ENCODE data around the gene UXS1.

UXS1 gene

DNA sequence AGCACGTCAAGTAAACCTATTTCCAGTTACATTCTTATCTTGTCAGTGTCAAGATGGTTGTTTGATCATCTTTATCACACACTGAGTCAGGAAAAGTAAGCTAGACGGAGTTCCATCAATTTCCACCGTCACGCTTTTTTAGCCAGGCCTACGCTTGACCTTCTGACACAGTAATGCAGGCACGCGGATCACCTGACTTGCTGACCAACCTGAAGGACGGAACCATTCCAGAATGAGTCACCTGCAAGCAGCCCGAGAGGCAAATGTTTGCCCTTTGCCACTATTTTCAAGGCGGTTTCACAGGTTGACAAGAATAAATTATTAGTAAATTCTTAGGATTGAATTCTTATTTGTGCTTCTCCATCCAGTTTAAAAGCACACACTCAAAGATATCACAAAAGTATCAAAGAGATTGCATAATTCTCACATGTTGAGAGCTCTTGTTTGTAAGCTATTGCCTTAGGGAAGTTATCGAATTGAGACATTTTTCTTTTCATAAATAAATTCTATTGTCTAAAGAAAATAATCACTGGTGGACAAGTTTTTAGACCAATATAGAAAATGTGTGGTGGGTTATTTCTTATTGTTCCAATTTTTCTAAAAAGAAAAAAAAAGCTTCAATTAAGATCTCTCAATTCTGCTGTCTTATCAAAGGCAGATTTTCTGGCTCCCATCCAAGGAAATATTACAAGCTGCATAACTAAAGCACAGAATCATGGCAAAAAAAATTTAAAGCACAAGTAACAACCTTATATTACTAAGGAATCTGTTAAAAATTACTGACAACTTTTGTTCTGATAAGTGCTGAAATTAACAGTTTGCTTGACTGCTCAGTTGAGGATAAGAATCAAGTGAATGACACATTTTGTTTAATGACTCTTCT lies 31.9 kb downstream of the UXS1 start:
- in situ Hi-C loops (cut with MboI; ENCODE audit: low sequenced_read_pairs), result no loop called here

GRCh38 chr2:106161341-106161740 lies 32.8 kb downstream of the UXS1 start:
- in situ Hi-C loops (cut with MboI; ENCODE audit: low sequenced_read_pairs), result no loop called here

DNA sequence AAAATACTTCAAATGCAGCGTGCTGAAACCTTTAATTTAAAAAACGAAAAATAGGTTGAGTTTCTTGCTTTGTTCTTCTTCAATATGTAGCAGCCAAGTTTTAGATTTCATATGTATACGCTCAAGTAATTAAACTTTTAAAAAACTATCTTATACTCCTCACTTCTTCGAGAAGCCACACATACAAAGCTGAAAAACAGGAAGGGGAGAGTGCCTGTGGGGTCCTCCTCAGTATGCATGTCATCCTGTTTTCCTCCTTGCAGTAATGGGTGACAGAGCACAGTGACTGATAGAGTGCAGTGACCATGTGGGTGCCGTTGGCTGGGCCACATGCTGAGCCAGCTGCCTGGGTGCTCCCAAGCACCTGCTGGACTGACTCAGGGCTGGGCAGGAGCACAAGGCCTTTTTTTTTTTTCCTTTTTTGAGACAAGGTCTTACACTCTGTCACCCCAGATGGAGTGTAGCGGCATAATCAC lies 33.3 kb downstream of the UXS1 start:
- in situ Hi-C loops (cut with MboI; ENCODE audit: low sequenced_read_pairs), result no loop called here

- in situ Hi-C loops (cut with MboI; ENCODE audit: low sequenced_read_pairs), result no loop called here
Observed at GRCh38 chr2:106159866-106160785, 34.0 kb downstream of the UXS1 start.

DNA sequence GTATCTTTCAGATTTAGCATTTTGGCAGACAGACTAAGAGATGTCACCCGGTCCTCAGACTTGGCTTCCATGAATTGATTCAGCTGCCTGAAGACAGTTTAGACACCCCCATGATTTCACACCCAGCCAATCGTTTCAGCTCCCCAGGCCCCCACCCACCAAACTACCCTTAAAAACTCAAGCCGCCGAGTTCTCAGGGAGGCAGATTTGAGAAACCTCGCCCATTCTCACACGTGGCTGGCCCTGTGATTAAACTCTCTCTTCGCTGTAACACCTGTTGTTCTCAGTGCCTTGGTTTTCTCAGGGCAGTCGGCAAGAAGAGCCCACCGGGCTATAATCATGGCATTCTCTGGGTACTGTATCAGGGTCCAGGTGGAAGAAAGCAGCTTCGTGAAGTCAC lies 35.2 kb downstream of the UXS1 start:
- in situ Hi-C loops (cut with MboI; ENCODE audit: low sequenced_read_pairs), result no loop called here

- in situ Hi-C loops (cut with MboI; ENCODE audit: low sequenced_read_pairs), result no loop called here
Observed at GRCh38 chr2:106158131-106158530, 36.0 kb downstream of the UXS1 start.

DNA sequence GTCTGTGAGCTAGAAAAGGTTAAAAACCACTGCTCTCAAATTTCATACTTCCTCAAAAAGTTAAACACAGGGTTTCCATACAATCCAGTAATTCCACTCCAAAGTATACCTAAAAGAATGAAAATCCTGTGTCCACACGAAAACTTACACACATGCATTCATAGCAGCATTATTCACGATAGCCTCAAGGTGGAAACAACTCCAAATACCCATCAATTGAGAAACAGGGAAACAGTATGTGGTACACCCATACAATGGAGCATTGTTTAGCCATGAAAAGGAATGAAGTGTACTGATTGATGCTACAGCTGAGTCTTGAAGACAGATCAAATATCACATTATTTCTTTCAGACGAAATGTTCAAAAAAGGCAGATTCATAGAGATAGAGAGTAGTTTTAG lies 36.7 kb downstream of the UXS1 start:
- in situ Hi-C loops (cut with MboI; ENCODE audit: low sequenced_read_pairs), result no loop called here

DNA sequence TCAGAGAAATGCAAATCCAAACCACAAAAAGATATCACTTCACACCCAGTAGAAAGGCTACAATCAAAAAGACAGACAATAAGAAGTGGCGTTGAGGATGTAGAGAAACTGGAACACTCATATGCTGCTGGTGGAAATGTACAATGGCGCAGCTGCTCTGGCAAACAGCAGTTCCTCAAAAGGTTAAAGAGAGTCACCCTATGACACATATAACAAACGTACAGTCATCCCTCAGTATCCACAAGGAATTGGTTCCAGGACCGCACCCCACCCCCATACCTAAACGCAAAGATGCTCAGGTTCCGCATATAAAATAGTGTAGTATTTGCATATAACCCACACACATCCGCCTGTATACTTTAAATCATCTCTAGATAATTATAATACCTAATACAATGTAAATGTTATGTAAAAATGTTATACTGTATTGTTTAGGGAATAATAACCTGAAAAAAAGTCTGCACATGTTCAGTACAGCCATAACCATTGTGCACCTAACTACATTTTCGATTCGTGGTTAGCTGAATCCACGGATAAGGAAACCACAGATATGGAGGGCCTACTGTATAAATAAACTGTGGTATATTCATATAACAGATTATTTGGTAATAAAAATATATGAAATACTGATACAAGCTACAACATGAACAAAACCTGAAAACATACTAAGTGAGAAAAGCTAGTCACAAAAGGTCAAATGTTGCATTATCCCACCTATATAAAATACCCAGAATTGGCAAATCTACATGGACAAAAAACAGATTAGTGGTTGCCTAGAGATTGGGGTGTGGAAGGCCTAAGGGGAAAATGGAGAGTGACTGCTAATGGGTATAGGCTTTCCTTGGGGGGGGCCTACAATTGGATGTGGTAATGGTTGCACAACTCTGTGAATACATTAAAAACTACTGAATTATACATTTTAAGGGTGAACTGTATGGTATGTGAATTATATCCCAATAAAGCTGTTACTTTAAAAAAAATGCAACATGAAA lies 37.5 kb downstream of the UXS1 start:
- in situ Hi-C loops (cut with MboI; ENCODE audit: low sequenced_read_pairs), result no loop called here

DNA sequence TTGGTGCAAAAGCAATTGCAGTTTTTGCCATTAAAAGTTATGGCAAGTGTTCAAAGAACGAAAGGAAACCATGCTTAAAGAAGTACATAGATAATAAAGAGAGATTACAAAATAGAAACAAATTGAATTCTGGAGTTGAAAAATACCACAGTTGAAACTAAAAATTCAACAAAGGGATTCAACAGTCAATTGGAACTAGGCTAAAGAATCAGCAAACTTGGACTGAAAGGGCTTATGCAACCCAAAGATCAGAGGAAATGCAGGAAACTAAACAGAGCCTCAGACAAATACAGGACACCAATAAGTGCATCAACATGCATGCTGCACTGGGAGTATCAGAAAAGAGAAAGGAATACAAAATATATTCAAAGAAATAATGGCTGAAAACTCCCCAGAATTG lies 40.3 kb downstream of the UXS1 start:
- in situ Hi-C loops (cut with MboI; ENCODE audit: low sequenced_read_pairs), result no loop called here

DNA sequence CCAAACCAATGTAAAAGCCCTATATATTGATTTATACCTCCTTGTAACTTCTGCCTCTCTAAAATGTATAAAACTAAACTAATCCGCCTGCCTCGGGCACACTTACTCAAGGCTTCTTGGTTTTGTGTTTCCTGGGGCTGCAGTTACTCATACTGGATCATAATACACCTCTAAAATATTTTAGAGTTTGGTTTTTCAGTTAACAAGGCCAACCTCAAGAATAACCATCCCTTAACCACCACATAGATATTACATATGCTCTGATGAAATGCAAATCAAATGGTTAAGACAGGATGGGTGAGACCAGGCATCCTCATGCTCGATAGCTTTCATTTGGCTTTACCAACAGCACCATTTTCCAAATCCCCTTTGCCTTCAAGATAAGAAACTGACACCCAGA lies 46.4 kb downstream of the UXS1 start:
- in situ Hi-C loops (cut with MboI; ENCODE audit: low sequenced_read_pairs), result no loop called here

DNA sequence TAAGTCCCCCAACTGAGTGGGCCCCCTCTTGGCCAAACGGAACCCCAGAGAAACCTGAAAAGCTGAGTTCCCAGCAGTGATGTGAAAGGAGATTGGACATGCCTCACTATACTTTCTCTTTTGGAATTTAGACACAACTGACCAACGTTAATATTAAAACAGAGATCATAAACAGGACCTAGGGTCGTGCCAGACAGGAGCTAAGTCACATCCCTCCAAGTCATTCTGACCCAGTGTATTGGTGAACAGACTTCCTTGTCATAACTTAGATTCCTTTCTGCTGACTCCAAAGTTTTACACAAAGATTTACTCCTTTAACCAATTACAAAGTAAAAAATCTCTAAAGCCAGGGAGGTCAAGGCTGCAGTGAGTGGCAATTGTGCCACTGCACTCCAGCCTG lies 46.9 kb downstream of the UXS1 start:
- in situ Hi-C loops (cut with MboI; ENCODE audit: low sequenced_read_pairs), result no loop called here

- in situ Hi-C loops (cut with MboI; ENCODE audit: low sequenced_read_pairs), result no loop called here
Observed at GRCh38 chr2:106144621-106145331, 49.3 kb downstream of the UXS1 start.

- in situ Hi-C loops (cut with MboI; ENCODE audit: low sequenced_read_pairs), result no loop called here
Observed at GRCh38 chr2:106143495-106144215, 50.4 kb downstream of the UXS1 start.

DNA sequence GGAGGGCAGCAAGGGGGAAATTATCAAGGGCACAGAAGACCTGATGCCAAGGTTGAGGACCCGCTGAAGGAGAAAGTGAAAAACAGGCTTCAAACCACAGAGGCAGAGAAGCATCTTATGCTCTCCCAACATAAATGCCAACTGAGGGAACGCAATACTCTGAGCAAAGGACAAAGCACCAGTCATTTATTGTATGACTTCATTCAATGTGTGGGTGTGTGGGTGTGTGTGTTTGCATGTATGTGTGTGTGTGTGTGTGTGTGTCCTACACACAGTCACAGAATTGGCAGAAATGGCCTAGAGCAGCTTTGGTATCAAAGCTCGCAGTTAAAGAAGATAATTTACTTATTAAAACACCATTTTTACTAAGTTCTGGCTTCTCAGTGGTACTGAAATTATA lies 51.4 kb downstream of the UXS1 start:
- in situ Hi-C loops (cut with MboI; ENCODE audit: low sequenced_read_pairs), result no loop called here

DNA sequence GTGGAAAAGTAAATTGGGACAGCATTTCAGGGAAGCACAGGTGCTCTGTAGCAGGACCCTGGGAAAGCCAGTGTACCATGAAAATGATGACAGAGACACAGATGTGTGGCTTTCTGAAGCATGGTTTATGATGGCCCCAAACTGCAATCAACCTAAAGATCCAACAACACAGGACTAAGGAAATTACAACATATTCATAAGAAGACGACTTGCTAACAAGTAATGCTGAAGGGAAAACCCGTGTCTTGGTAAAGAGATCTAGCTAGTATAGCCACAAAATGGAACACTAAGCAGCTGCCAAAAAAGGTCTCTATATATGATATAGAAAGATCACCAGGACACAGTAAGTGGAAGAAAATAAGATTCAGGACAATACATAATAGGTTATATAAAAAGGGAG lies 53.2 kb downstream of the UXS1 start:
- in situ Hi-C loops (cut with MboI; ENCODE audit: low sequenced_read_pairs), result no loop called here

- in situ Hi-C loops (cut with MboI; ENCODE audit: low sequenced_read_pairs), result no loop called here
Observed at GRCh38 chr2:106140113-106140512, 54.0 kb downstream of the UXS1 start.

DNA sequence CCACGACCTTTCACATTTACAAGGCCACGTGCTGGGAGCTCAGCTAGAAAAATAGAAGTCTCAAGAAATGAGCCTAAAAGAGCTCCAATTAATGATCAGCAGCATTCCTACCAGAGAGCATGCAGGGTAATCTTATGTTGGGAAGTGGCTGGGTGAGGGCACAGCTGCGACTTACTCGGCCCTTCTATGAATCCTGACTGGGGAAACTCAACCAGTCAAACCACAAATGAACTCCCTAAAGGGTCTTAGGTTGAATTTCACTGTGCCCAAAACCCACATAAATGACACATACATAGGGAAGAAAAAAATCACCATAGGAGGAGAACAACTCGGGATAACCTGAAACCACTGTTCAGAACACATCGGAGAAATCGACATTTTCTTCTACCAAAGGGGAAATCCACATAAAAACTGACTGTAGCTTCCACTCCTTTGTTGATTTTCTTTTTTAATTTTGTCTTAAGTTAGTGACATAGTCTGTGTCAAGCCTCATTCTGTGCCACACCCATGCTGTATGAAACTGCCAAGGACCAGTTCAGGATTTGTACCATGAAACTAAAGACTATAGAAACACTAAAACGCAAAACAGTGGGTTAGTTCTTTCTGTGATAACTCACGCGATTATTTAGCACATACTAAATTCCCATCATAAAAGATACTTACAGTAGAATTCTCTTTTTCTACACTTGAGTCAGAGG lies 54.7 kb downstream of the UXS1 start:
- in situ Hi-C loops (cut with MboI; ENCODE audit: low sequenced_read_pairs), result no loop called here

DNA sequence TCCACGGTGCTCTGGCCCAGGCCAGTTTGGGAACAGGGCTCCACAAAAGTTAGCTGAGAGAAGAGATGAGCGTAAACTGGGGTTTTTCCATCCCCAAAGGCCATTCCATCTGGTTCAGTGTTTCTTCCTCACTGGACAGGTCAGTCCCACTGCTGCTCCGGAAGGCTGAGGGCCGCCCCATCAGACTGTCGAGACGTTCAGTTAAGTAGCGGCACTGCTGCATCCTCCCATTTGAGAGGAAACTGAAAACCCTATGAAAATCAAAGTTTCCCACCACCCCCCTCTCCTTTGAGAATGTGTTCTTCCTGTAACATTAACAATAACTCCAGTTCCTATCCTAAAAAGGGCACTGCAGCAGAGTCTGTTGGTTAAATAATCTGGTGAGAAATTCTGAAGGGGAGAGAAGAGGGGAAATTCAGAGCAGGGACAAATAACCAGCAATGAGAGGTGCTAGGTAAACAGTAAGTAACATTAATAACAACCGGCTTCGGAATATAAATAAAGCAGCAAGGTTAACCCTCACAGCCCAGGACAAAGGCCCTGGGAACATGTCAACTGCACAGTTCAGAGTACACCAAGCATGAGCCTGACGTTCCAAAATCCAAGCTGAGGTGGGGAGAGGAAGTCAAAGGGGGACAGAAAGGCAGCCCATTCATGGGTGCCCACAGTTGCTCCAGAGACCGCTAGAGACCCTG lies 55.4 kb downstream of the UXS1 start:
- in situ Hi-C loops (cut with MboI; ENCODE audit: low sequenced_read_pairs), result no loop called here

Data from HL-60/S4 treated with retinoic acid at 250 ng/mL for 4 days and 3 days (cell line).